GM18870 (cell line): ENCODE results near the gene B4GAT1.
A peak's percentile ranks its signal among the peaks of the same experiment; 100 is the strongest.
"Not testable (repeated sequence)": the region's sequence is repeated elsewhere in the genome, so short reads cannot be mapped to it uniquely, and the experiment has no call there.

Source experiments
- ATAC-seq: cut with Tn5 transposase; IDR thresholded peaks from one replicate; pipeline ENCODE4 v1.9.1; 2021; ENCODE audit warnings: moderate library complexity; ENCODE audit not compliant: unreplicated experiment

B4GAT1 gene

GRCh38 chr11:66363805-66364535, 16.5 kb upstream of the B4GAT1 start:
- ATAC-seq = no peak

- no peak for ATAC-seq
Observed at GRCh38 chr11:66363187-66363601, 15.8 kb upstream of the B4GAT1 start.

GRCh38 chr11:66362481-66363147, 15.2 kb upstream of the B4GAT1 start:
- no peak for ATAC-seq

GRCh38 chr11:66361502-66361941, 14.1 kb upstream of the B4GAT1 start:
- no peak for ATAC-seq

GRCh38 chr11:66360406-66361073, 13.1 kb upstream of the B4GAT1 start:
- no peak for ATAC-seq

- ATAC-seq = no peak
Observed at GRCh38 chr11:66359662-66360087, 12.2 kb upstream of the B4GAT1 start.

- ATAC-seq = not testable (repeated sequence)
Observed at GRCh38 chr11:66350560-66351235, 3.3 kb upstream of the B4GAT1 start.

- no peak for ATAC-seq
Observed at GRCh38 chr11:66349084-66349386, 1.6 kb upstream of the B4GAT1 start.

GRCh38 chr11:66346476-66347424, 679 bp downstream of the B4GAT1 start:
- no peak for ATAC-seq

GRCh38 chr11:66345316-66345649, 2.1 kb downstream of the B4GAT1 start:
- peak; percentile 2 for ATAC-seq

GRCh38 chr11:66344550-66345315, 2.7 kb downstream of the B4GAT1 start, which contains the start of gene BRMS1:
TSS of gene BRMS1 (minus strand) at chr11:66345104. CDS start at chr11:66342234, 2,870 bp downstream.
- ATAC-seq = peak; percentile 44

GRCh38 chr11:66343176-66343575, 4.3 kb downstream of the B4GAT1 start:
- no peak for ATAC-seq

GRCh38 chr11:66341502-66342126, 5.8 kb downstream of the B4GAT1 start:
- no peak for ATAC-seq

GRCh38 chr11:66340596-66341501, 6.6 kb downstream of the B4GAT1 start:
- no peak for ATAC-seq

- ATAC-seq = no peak
Observed at GRCh38 chr11:66339686-66340483, 7.5 kb downstream of the B4GAT1 start.

GRCh38 chr11:66339162-66339675, 8.2 kb downstream of the B4GAT1 start:
- ATAC-seq = no peak
